HL-60 (cell line): Measurements from ENCODE around the gene SPINK4.

ENCODE experiments used
- DNase-seq, 2 experiments: peaks; one replicate each; pipeline ENCODE4 v3.0.0-alpha.2; 2010 to 2020; ENCODE audit warnings: low read depth in 1 of 2, low spot score in 1 of 2
- H3K27ac ChIP-seq: fragments of 250-450 bp; sonication (Bioruptor Pico); replicated peaks from 2 replicates; pipeline ENCODE4 v1.5.1; 2020; ENCODE audit warnings: mild to moderate bottlenecking, moderate library complexity
- H3K27me3 ChIP-seq: fragments of 250-450 bp; sonication (Bioruptor Pico); 2 replicates; pipeline ENCODE4 v1.5.1; 2021; ENCODE audit warnings: mild to moderate bottlenecking, moderate library complexity; ENCODE audit not compliant: insufficient read depth, poor library complexity, severe bottlenecking
- H3K4me3 ChIP-seq: replicated peaks from 2 replicates; pipeline ENCODE4 v1.5.1; 2011; ENCODE audit warnings: mild to moderate bottlenecking, control low read depth, low read length; ENCODE audit not compliant: insufficient read depth
- CTCF ChIP-seq: IDR thresholded peaks from one replicate; pipeline ENCODE4 v1.5.1; 2011; ENCODE audit warnings: low read length, control low read depth, inconsistent platforms; ENCODE audit not compliant: insufficient read depth
- GABPA ChIP-seq: IDR thresholded peaks from 2 replicates; pipeline ENCODE4 v1.6.1; 2012; ENCODE audit warnings: low read depth
- POLR2AphosphoS5 ChIP-seq: IDR thresholded peaks from 2 replicates; pipeline ENCODE4 v1.6.1; 2012; ENCODE audit warnings: low read depth
- REST ChIP-seq: IDR thresholded peaks from 2 replicates; pipeline ENCODE4 v1.6.1; 2012; ENCODE audit warnings: low read depth; ENCODE audit not compliant: insufficient replicate concordance
- SPI1 ChIP-seq: IDR thresholded peaks from 2 replicates; pipeline ENCODE4 v1.6.1; 2012; ENCODE audit warnings: low read depth, mild to moderate bottlenecking, borderline replicate concordance

SPINK4 gene

DNA sequence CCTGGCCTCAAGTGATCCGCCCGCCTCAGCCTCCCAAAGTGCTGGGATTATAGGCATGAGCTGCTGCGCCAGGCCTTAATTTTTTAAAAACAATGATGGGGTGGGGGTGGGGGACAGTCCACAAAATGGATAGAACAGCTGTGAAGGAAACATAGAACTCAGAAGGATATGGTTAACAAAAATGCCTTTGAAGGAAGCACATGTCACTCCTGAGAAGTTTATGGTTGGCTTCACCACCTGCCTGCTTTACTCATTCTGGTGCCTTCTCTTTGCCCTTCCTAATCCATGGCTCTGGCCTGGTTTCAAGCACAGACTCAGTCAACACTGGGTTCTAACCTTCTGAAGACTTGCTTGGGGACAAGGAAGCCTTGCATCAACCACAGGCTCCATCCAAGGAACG is 14.2 kb downstream of the SPINK4 start:
- H3K27ac ChIP-seq, result no peak overlapping the region

DNA sequence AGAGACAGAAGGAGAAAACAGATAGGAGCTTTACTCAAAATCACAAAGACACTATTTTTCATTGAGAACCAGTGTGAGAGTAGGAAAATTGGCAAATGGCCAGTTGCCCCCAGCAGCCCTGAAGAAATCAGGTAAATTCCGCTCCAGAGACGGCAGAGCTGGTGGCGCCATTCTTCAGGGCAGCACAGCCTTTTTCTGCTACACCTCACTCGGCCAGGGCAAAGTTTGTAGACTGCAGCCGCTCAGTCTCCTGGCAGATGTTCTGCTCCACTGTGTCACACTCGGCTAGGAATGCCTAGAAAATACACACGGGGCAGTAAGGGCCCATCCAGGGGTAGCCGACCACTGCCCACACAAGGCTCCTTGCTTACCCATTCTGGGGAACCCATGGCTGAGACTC is 15.0 kb downstream of the SPINK4 start:
- H3K27ac ChIP-seq, result no peak overlapping the region
- H3K27me3 ChIP-seq, result no peaks in the 10 kb centered on the region
- no peak for DNase-seq
- TF ChIP-seq REST (no peak), CTCF (no peak), SPI1 (no peak), GABPA (no peak), POLR2AphosphoS5 (no peak)
- H3K4me3 ChIP-seq, result no peak overlapping the region

More for the DNA sequence above, 14.2 kb downstream of the SPINK4 start:
- DNase-seq, result no peak
- Histone ChIP-seq H3K4me3 (no peak overlapping the region), H3K27me3 (no peaks in the 10 kb centered on the region)
- no peak for TF ChIP-seq CTCF

- Histone ChIP-seq H3K4me3 (no peak overlapping the region), H3K27ac (no peak overlapping the region), H3K27me3 (no peaks in the 10 kb centered on the region)
- DNase-seq, result no peak
- TF ChIP-seq GABPA, result no peak
- no peak for TF ChIP-seq SPI1
- TF ChIP-seq CTCF, result no peak
- TF ChIP-seq REST, result no peak
- no peak for TF ChIP-seq POLR2AphosphoS5
These were observed 15.5 kb downstream of the SPINK4 start for GRCh38 chr9:33255471-33255870.

GRCh38 chr9:33256236-33256635 is 16.3 kb downstream of the SPINK4 start:
- TF ChIP-seq POLR2AphosphoS5 (no peak), REST (no peak), CTCF (no peak), GABPA (no peak), SPI1 (no peak)
- no peak for DNase-seq
- no peak overlapping the region for H3K4me3 ChIP-seq
- no peaks in the 10 kb centered on the region for H3K27me3 ChIP-seq
- no peak overlapping the region for H3K27ac ChIP-seq
